Muscle layer of colon (tissue), 2 donors: Measurements from ENCODE around the gene SMARCA4.

Source experiments
- H3K27ac ChIP-seq: one replicate; pipeline ENCODE4 v1.7.0; 2013; ENCODE audit warnings: low read depth, mild to moderate bottlenecking, low read length, moderate library complexity
- H3K27me3 ChIP-seq, 2 donors: one replicate each; pipeline ENCODE4 v1.7.0; 2013; ENCODE audit warnings: low read length in 2 of 2, mild to moderate bottlenecking in 2 of 2; ENCODE audit not compliant: insufficient read depth in 2 of 2, control insufficient read depth in 1 of 2
- H3K36me3 ChIP-seq: one replicate; pipeline ENCODE4 v1.7.0; 2013; ENCODE audit warnings: mild to moderate bottlenecking, low read length; ENCODE audit not compliant: insufficient read depth
- H3K4me1 ChIP-seq: one replicate; pipeline ENCODE4 v1.7.0; 2013; ENCODE audit warnings: mild to moderate bottlenecking, low read length; ENCODE audit not compliant: insufficient read depth
- H3K4me3 ChIP-seq, 2 donors: one replicate each; pipeline ENCODE4 v1.7.0; 2013; ENCODE audit warnings: low read length in 2 of 2, low read depth in 1 of 2, mild to moderate bottlenecking in 1 of 2, moderate library complexity in 1 of 2
- H3K9ac ChIP-seq: one replicate; pipeline ENCODE4 v1.7.0; 2013; ENCODE audit warnings: low read length
- H3K9me3 ChIP-seq: one replicate; pipeline ENCODE4 v1.7.0; 2013; ENCODE audit warnings: mild to moderate bottlenecking, low read length
- donor health status: abdominal sarcoma.
- donor health status: Adenocarcinoma of cecum.

The SMARCA4 gene

DNA sequence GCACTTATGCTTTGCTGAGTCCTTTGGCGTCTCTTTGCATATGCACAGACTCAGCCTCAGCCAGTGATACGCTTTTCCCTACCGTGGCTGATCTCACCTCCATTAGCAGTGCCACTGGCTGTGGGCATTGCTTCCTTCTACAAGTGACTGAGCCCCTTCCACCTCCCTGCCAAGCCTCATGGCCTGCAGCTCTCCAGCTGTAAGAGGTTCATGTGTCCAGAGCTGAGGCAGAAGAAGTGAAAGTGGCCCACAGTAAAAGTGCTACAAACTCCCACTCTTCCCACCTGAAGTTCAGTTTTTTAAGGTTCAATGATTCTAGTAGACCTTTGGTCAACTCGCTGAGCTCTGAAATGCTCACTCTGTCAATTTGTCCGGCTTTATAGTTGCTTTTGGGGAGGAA, 44.7 kb downstream of the SMARCA4 start:
- Histone ChIP-seq H3K36me3 (peaks cover 15% of the 10 kb centered on the region), H3K4me1 (no peaks in the 10 kb centered on the region), H3K27ac (no peak overlapping the region), H3K9me3 (no peaks in the 10 kb centered on the region), H3K9ac (no peak overlapping the region), H3K27me3 (no peaks in the 10 kb centered on the region), H3K4me3 (no peak overlapping the region)

DNA sequence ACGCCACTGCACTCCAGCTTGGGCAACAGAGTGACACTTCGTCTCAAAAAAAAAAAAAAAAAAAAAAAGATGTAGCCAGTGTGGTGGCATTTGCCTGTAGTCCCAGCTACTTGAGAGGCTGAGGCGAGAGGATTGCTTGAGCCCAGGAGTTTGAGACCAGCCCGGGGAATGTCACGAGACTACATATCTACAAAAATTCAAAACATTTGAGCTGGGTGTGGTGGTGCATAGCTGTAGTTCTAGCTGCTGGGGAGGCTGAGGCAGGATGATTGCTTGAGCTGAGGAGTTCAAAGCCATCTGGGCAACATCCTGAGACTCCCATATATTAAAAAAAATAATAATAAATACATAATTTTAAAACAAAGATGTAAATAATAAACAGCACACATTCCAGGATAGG, 46.6 kb downstream of the SMARCA4 start:
- Histone ChIP-seq H3K27ac (no peak overlapping the region), H3K36me3 (peaks cover 19% of the 10 kb centered on the region)

DNA sequence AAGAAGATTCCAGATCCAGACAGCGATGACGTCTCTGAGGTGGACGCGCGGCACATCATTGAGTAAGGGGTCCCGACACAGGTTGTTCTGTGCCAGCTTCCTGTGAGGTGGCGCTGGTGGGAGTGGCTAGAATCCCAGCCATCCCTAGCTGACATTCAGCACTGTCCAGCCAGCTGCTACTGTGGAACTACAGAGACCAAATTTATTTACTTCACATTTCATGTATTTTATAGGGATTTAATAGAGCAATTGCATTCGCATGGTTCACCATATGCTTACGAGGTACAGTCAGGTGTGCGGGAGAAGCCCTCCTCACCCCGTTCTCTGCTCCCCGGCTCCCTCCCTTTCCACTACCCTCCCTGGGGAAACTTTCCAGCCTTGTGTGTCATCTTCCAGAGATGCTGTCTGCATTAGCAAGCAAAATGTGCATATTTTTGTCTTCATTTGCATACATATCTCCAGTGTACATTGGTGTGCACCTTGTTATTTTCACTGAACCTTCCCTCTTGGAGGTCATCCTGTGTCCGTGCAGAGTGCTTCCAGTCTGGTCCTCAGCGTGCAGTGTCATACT, 47.2 kb downstream of the SMARCA4 start:
- Histone ChIP-seq H3K36me3 (peaks cover 26% of the 10 kb centered on the region), H3K27me3 (no peaks in the 10 kb centered on the region), H3K4me1 (no peaks in the 10 kb centered on the region), H3K9me3 (no peaks in the 10 kb centered on the region), H3K4me3 (no peak overlapping the region), H3K27ac (no peak overlapping the region), H3K9ac (no peak overlapping the region)

More for the DNA sequence above, 46.6 kb downstream of the SMARCA4 start:
- Histone ChIP-seq H3K9ac (no peak overlapping the region), H3K9me3 (no peaks in the 10 kb centered on the region), H3K4me1 (no peaks in the 10 kb centered on the region), H3K27me3 (no peaks in the 10 kb centered on the region), H3K4me3 (no peak overlapping the region)

DNA sequence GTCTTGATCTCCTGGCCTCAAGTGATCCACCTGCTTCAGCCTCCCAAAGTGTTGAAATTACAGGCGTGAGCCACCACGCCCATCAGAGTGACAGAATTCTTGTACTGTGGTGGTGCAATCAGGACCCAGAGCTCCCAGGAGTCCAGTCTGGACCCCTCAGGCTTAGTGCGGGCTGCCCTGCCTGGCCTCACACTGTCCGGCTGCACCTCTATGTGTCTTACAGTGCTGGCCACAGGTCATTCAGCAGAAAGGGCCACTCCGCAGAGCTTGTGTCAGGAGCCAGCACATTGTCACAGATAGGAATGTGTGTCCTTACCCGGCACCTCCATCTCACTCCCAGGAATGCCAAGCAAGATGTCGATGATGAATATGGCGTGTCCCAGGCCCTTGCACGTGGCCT, 49.2 kb downstream of the SMARCA4 start:
- Histone ChIP-seq H3K9ac (no peak overlapping the region), H3K4me3 (no peak overlapping the region), H3K36me3 (peaks cover 41% of the 10 kb centered on the region), H3K4me1 (no peaks in the 10 kb centered on the region), H3K9me3 (no peaks in the 10 kb centered on the region), H3K27me3 (no peaks in the 10 kb centered on the region), H3K27ac (no peak overlapping the region)

DNA sequence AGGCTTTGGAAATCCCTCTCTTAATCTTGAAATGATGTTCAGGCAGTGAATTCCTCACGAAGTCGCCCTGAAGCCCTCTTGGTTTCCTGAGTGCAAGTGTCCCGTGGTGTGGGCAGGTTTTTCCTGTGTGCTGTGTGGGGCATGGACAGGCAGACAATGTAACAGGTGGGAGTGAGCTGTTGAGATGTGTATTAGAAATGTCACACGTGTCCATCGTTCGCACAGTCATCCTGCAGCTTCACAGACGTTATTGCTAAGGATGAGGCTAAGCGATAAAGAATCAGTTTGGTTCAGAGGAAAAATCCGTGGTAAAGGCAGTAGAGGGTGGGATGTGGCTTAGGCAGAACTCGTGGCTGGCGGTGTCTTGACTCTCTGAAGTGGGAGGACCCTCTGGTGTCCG, 51.7 kb downstream of the SMARCA4 start:
- H3K27ac ChIP-seq, result no peak overlapping the region
- no peaks in the 10 kb centered on the region for H3K27me3 ChIP-seq
- peaks cover 55% of the 10 kb centered on the region for H3K36me3 ChIP-seq
- H3K4me1 ChIP-seq, result no peaks in the 10 kb centered on the region
- no peaks in the 10 kb centered on the region for H3K9me3 ChIP-seq
- no peak overlapping the region for H3K4me3 ChIP-seq
- H3K9ac ChIP-seq, result no peak overlapping the region

DNA sequence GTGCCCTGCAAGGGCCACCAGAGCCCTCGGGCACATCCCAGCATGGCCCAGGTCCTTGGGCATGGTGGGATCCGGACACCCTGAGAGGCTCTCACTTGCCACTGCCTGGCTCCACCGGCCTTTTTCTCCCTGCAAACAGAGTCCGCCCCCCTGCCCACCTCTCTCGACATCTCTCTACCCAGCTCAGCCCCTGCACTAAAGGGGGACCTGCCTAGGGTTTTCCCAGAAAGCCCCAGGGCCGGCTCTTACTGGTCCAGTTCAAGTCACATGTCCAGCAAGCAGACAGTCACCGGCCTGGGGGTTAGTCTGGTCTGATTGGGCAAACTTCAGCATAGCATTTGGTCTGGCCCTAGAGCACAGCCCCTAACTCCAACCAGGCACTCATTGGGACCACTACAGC, 52.9 kb downstream of the SMARCA4 start:
- Histone ChIP-seq H3K36me3 (peaks cover 50% of the 10 kb centered on the region), H3K4me3 (no peak overlapping the region), H3K27me3 (no peaks in the 10 kb centered on the region), H3K9me3 (no peaks in the 10 kb centered on the region), H3K4me1 (no peaks in the 10 kb centered on the region), H3K9ac (no peak overlapping the region), H3K27ac (no peak overlapping the region)

DNA sequence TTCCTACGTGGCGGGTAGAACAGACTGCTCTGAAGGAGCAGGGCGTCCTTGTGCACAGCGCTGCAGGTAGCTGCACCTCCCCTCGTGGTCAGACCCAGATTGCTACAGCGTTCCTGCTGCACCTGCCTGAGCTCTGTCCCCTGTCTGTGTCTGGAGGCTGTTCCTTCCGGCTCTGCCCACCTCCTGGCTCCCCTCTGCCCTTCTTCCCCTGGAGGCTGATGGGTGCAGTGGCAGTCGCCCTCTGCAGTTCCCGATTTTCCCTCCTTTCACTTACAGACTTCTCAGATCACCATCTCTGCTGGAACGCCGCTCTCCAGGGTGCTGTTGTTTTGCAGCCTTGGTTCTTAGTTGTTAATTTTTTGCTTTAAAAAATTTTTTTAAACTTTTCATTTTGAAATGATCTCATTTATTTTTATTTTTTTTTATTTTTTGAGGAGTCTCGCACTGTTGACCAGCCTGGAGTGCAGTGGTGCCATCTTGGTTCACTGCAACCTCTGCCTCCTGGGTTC, 53.6 kb downstream of the SMARCA4 start:
- Histone ChIP-seq H3K36me3 (peaks cover 55% of the 10 kb centered on the region), H3K9me3 (no peaks in the 10 kb centered on the region), H3K9ac (no peak overlapping the region), H3K27ac (no peak overlapping the region), H3K4me3 (no peak overlapping the region), H3K4me1 (no peaks in the 10 kb centered on the region), H3K27me3 (no peaks in the 10 kb centered on the region)

DNA sequence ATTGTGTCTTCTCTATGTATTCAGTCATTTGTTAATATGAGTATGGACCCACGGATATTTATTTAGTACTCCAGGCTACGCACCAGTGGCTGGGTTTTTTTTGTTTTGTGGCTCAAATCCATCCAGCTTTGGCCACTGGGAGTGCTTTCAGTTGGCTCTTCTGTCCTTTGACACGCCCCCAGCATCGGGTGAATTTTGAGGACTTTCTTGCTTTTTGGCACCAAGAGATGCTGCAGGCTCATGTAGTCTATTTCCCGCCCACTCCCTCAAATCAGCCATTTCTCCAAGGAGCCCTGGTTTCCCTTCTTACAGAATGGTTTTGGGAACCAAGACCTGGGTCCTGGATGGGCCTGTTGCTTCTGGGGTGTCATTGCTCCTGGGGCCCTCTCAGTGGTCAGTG, 55.8 kb downstream of the SMARCA4 start:
- no peaks in the 10 kb centered on the region for H3K27me3 ChIP-seq
- no peaks in the 10 kb centered on the region for H3K9me3 ChIP-seq
- no peak overlapping the region for H3K9ac ChIP-seq
- no peaks in the 10 kb centered on the region for H3K4me1 ChIP-seq
- H3K36me3 ChIP-seq, result peaks cover 68% of the 10 kb centered on the region
- no peak overlapping the region for H3K27ac ChIP-seq
- no peak overlapping the region for H3K4me3 ChIP-seq

DNA sequence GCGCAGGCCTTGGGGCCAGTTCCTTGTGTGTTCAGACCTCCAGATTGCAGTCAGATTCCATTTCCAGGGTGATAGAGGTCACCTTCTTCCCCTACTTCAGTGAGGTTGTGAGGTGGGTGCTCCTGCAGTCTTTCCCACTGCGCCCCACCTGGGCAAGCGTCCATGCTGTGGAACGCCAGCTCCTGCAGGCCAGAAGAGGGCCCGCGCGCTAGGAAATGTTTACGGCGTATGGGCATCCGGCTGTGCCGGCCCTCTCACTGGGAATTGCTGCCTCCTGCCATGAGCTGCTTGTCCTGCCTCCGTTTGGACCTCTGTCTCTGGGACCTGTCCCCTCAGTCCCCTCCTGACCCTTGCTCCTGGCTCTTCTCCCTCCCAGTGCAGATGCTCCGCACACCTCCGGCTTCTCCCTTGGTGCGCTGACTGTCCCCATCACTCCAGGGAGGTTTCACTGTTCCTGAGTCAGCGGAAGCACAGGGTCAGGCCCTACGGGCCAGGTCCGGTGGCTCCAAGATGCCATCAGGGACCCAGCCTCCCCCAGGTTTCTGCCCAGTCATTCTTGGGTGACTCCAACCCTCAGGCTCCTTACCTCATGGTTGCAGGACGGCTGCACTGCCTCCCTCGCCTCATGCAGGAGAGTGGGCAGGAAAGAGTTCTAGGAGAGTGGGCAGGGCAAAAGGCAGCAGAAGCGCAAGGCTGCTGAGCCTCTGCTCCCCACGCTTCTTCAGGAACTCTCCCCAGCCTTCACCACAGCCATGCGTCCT, 56.6 kb downstream of the SMARCA4 start:
- no peaks in the 10 kb centered on the region for H3K9me3 ChIP-seq
- H3K27me3 ChIP-seq, result no peaks in the 10 kb centered on the region
- H3K9ac ChIP-seq, result no peak overlapping the region
- no peak overlapping the region for H3K27ac ChIP-seq
- H3K4me3 ChIP-seq, result no peak overlapping the region
- no peaks in the 10 kb centered on the region for H3K4me1 ChIP-seq
- H3K36me3 ChIP-seq, result peaks cover 74% of the 10 kb centered on the region

DNA sequence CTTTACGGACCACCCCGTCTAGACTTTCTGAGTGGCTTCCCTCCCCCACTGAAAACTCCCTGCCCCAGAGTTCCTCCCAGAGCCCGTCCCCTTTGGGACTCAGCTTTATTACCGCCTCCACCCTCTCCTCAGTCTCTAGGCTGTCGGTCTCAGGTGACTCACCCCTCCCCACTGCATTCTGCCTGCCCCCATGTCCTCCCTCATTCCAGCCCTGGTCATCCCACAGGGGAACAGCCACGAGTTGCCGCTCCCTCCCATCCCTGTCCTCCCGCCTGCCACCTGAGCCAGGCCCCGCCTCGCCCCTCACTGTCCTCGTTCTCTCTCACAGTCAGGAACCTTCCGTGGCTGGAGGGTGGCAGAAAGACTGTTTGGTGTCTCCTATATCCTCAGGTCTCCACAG, 57.3 kb downstream of the SMARCA4 start:
- Histone ChIP-seq H3K4me3 (no peak overlapping the region), H3K27ac (no peak overlapping the region), H3K27me3 (no peaks in the 10 kb centered on the region), H3K36me3 (peaks cover 72% of the 10 kb centered on the region), H3K9me3 (no peaks in the 10 kb centered on the region), H3K9ac (no peak overlapping the region), H3K4me1 (no peaks in the 10 kb centered on the region)

DNA sequence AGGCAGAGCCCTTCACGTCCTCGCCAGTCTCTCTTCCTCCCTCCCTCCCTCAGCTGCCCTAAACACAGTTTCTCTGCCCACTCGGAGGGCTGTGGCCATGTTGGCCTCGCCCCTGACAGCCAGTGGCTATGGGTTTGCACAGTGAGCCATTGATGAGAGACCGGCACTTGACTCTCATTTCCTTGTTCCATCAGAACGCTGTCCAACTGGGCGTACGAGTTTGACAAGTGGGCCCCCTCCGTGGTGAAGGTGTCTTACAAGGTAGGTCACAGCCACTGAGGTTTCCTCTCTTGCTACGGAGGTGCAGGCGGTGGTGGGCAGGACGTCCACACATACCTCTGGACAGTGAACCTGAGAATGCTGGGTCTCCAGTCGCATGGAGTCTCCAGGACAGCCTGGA, 57.9 kb downstream of the SMARCA4 start:
- Histone ChIP-seq H3K9me3 (no peaks in the 10 kb centered on the region), H3K27me3 (no peaks in the 10 kb centered on the region), H3K4me3 (no peak overlapping the region), H3K4me1 (no peaks in the 10 kb centered on the region), H3K9ac (no peak overlapping the region), H3K36me3 (peaks cover 72% of the 10 kb centered on the region), H3K27ac (no peak overlapping the region)

DNA sequence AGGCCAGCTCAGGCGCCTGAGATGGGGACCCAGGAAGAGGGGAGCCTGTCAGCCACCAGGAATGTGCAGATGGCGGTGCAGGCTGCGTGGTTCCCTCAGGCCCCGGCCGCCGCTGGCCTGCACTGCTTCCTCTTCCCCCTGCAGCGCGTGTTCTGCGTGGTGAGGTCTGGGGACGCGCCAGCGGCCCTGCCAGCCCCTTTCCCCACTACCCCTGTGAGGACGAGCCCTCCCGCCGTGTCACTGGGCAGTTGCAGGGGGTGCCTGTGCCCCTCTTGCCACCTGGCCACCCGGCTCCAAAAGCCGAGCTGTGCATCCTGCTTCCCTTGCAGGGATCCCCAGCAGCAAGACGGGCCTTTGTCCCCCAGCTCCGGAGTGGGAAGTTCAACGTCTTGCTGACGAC, 58.4 kb downstream of the SMARCA4 start:
- H3K4me3 ChIP-seq, result no peak overlapping the region
- no peaks in the 10 kb centered on the region for H3K9me3 ChIP-seq
- no peaks in the 10 kb centered on the region for H3K4me1 ChIP-seq
- peaks cover 72% of the 10 kb centered on the region for H3K36me3 ChIP-seq
- H3K27me3 ChIP-seq, result no peaks in the 10 kb centered on the region
- H3K27ac ChIP-seq, result no peak overlapping the region
- H3K9ac ChIP-seq, result no peak overlapping the region
